ENCODE results near the gene SLC4A4. TPM values are rescaled to one million over a fixed set of nuclear protein-coding genes. Genes with fewer than 3 reads are reported as not detected.

Gene SLC4A4
- total RNA-seq, 1 donor from 2014 or later = 5.0 TPM

- no peak overlapping the region for H3K27ac Mint-ChIP-seq (ENCODE audit: unreplicated experiment)
- no peaks in the 10 kb centered on the region for H3K4me1 Mint-ChIP-seq (ENCODE audit: unreplicated experiment)
- no peaks in the 10 kb centered on the region for H3K9me3 Mint-ChIP-seq (ENCODE audit: unreplicated experiment)
- H3K27me3 Mint-ChIP-seq (ENCODE audit: unreplicated experiment) = no peaks in the 10 kb centered on the region
- no peak for TF ChIP-seq CTCF (IDR thresholded peaks at IDR 0.05; ENCODE audit: unreplicated experiment)
- DNase-seq (ENCODE audit: low spot score) = no peak
- H3K4me3 Mint-ChIP-seq (ENCODE audit: unreplicated experiment) = no peak overlapping the region
- no peaks in the 10 kb centered on the region for H3K36me3 Mint-ChIP-seq (ENCODE audit: low read depth, unreplicated experiment)
These were observed 260.8 kb downstream of the SLC4A4 start for GRCh38 chr4:71599578-71599977.

- Mint-ChIP-seq H3K4me3 (ENCODE audit: unreplicated experiment) (no peak overlapping the region), H3K36me3 (ENCODE audit: low read depth, unreplicated experiment) (peaks cover under 1% of the 10 kb centered on the region), H3K4me1 (ENCODE audit: unreplicated experiment) (no peaks in the 10 kb centered on the region), H3K27me3 (ENCODE audit: unreplicated experiment) (no peaks in the 10 kb centered on the region), H3K9me3 (ENCODE audit: unreplicated experiment) (no peaks in the 10 kb centered on the region), H3K27ac (ENCODE audit: unreplicated experiment) (no peak overlapping the region)
- DNase-seq (ENCODE audit: low spot score) = no peak
- no peak for TF ChIP-seq CTCF (IDR thresholded peaks at IDR 0.05; ENCODE audit: unreplicated experiment)
These were observed 263.6 kb downstream of the SLC4A4 start for GRCh38 chr4:71602289-71602900.

- Mint-ChIP-seq H3K27me3 (ENCODE audit: unreplicated experiment) (no peaks in the 10 kb centered on the region), H3K4me3 (ENCODE audit: unreplicated experiment) (no peak overlapping the region), H3K9me3 (ENCODE audit: unreplicated experiment) (no peaks in the 10 kb centered on the region), H3K4me1 (ENCODE audit: unreplicated experiment) (no peaks in the 10 kb centered on the region), H3K36me3 (ENCODE audit: low read depth, unreplicated experiment) (peaks cover 8% of the 10 kb centered on the region), H3K27ac (ENCODE audit: unreplicated experiment) (no peak overlapping the region)
- no peak for TF ChIP-seq CTCF (IDR thresholded peaks at IDR 0.05; ENCODE audit: unreplicated experiment)
- no peak for DNase-seq (ENCODE audit: low spot score)
These were observed 266.0 kb downstream of the SLC4A4 start for GRCh38 chr4:71604785-71605184.

GRCh38 chr4:71607109-71607508, 268.3 kb downstream of the SLC4A4 start:
- H3K27me3 Mint-ChIP-seq (ENCODE audit: unreplicated experiment) = no peaks in the 10 kb centered on the region
- DNase-seq (ENCODE audit: low spot score) = no peak
- no peaks in the 10 kb centered on the region for H3K9me3 Mint-ChIP-seq (ENCODE audit: unreplicated experiment)
- no peak for TF ChIP-seq CTCF (IDR thresholded peaks at IDR 0.05; ENCODE audit: unreplicated experiment)
- H3K4me3 Mint-ChIP-seq (ENCODE audit: unreplicated experiment) = no peak overlapping the region
- H3K4me1 Mint-ChIP-seq (ENCODE audit: unreplicated experiment) = no peaks in the 10 kb centered on the region
- no peak overlapping the region for H3K27ac Mint-ChIP-seq (ENCODE audit: unreplicated experiment)
- peaks cover 8% of the 10 kb centered on the region for H3K36me3 Mint-ChIP-seq (ENCODE audit: low read depth, unreplicated experiment)

- Mint-ChIP-seq H3K36me3 (ENCODE audit: low read depth, unreplicated experiment) (peaks cover 8% of the 10 kb centered on the region), H3K9me3 (ENCODE audit: unreplicated experiment) (no peaks in the 10 kb centered on the region), H3K4me3 (ENCODE audit: unreplicated experiment) (no peak overlapping the region), H3K4me1 (ENCODE audit: unreplicated experiment) (no peaks in the 10 kb centered on the region), H3K27me3 (ENCODE audit: unreplicated experiment) (no peaks in the 10 kb centered on the region), H3K27ac (ENCODE audit: unreplicated experiment) (no peak overlapping the region)
- no peak for TF ChIP-seq CTCF (IDR thresholded peaks at IDR 0.05; ENCODE audit: unreplicated experiment)
- no peak for DNase-seq (ENCODE audit: low spot score)
These were observed 269.2 kb downstream of the SLC4A4 start for GRCh38 chr4:71607780-71608677.
